DND-41 (cell line): Measurements from ENCODE around the gene LARP4B.

Experiments
- EZH2 ChIP-seq: IDR thresholded peaks from 3 replicates; pipeline ENCODE4 v1.6.1; 2012; ENCODE audit warnings: borderline replicate concordance, low read depth, mild to moderate bottlenecking, moderate library complexity, low read length, inconsistent platforms; ENCODE audit not compliant: severe bottlenecking
- TF ChIP-seq, protein P1 (sequence below): IDR thresholded peaks from 2 replicates; pipeline ENCODE4 v1.5.1; 2012; ENCODE audit warnings: borderline replicate concordance, low read length, moderate library complexity, mild to moderate bottlenecking; ENCODE audit not compliant: poor library complexity, severe bottlenecking; ENCODE audit errors: extremely low read depth

DNA sequence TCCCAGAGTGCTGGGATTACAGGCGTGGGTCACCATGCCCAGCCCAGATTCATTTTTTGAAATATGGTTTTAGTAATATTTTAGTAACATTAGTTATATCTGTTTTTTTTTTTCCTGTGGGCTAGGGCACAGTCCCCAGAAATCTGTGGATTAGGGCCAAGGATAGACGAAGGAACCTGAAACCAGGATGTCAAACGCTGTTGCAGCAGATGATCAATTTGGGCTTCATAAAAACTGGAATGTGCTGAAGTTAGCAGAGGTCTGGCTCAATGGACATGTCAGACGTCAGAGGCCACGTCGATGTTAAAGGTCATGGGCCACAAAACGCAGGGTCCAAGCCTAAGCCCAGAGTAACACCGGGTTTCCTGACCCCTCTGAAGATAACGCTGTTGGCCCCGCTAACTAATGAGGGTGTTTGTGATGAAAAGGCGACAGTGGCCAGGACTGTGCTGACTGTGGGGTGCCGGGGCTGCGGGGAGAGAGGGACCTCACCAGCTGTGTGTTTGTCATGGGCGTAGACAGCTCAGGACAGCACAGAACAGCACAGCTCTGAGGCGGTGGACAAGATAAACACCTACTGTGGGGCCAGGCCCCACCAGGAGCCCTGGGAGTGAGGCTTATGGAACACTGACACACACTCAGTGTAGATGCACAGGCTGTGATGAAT is 32.9 kb upstream of the LARP4B start:
- TF ChIP-seq, protein P1, sequence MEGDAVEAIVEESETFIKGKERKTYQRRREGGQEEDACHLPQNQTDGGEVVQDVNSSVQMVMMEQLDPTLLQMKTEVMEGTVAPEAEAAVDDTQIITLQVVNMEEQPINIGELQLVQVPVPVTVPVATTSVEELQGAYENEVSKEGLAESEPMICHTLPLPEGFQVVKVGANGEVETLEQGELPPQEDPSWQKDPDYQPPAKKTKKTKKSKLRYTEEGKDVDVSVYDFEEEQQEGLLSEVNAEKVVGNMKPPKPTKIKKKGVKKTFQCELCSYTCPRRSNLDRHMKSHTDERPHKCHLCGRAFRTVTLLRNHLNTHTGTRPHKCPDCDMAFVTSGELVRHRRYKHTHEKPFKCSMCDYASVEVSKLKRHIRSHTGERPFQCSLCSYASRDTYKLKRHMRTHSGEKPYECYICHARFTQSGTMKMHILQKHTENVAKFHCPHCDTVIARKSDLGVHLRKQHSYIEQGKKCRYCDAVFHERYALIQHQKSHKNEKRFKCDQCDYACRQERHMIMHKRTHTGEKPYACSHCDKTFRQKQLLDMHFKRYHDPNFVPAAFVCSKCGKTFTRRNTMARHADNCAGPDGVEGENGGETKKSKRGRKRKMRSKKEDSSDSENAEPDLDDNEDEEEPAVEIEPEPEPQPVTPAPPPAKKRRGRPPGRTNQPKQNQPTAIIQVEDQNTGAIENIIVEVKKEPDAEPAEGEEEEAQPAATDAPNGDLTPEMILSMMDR, result no peak
- TF ChIP-seq EZH2, result no peak
